Kidney epithelial cell (primary cell): ENCODE results near the gene TRIP4. TPM values are rescaled to one million over a fixed set of nuclear protein-coding genes. Genes with fewer than 3 reads are reported as not detected.
"Not testable (repeated sequence)": the region's sequence is repeated elsewhere in the genome, so short reads cannot be mapped to it uniquely, and the experiment has no call there.

Experiments
- DNase-seq: peaks from one replicate; pipeline ENCODE4 v3.0.0-alpha.2; 2010; ENCODE audit warnings: low read depth
- H3K27me3 ChIP-seq: 2 replicates; pipeline ENCODE4 v1.6.0; 2011; ENCODE audit warnings: low read length; ENCODE audit not compliant: control insufficient read depth, insufficient read depth
- H3K36me3 ChIP-seq: 2 replicates; pipeline ENCODE4 v1.5.1; 2011; ENCODE audit warnings: low read length; ENCODE audit not compliant: control insufficient read depth, insufficient read depth
- H3K4me3 ChIP-seq: 2 replicates; pipeline ENCODE4 v1.5.1; 2011; ENCODE audit warnings: low read depth, mild to moderate bottlenecking, control low read depth, low read length
- CTCF ChIP-seq: IDR thresholded peaks from 2 replicates; pipeline ENCODE4 v1.5.1; 2011; ENCODE audit warnings: mild to moderate bottlenecking, moderate library complexity, low read length, control low read depth, inconsistent platforms; ENCODE audit not compliant: insufficient read depth, poor library complexity, severe bottlenecking
- total RNA-seq: library from RNA; depleted of rRNA; stranded (reverse); fragments of >200 nt; gene quantifications from 2 replicates; pipeline ENCODE4 v1.2.3, GENCODE V29; 2015

TRIP4 gene
- total RNA-seq, 1 donor from 2014 or later: 12.3 TPM

- H3K36me3 ChIP-seq: no peaks in the 10 kb centered on the region
- no peak overlapping the region for H3K4me3 ChIP-seq
- no peak for DNase-seq
- no peak for TF ChIP-seq CTCF
- no peaks in the 10 kb centered on the region for H3K27me3 ChIP-seq
These were observed 14.3 kb upstream of the TRIP4 start for GRCh38 chr15:64373360-64373759.

- H3K4me3 ChIP-seq: peak overlapping the region; percentile 20
- TF ChIP-seq CTCF: no peak
- no peaks in the 10 kb centered on the region for H3K36me3 ChIP-seq
- H3K27me3 ChIP-seq: no peaks in the 10 kb centered on the region
- DNase-seq: no peak
These were observed 8.2 kb upstream of the TRIP4 start for GRCh38 chr15:64379216-64379960.

GRCh38 chr15:64380130-64380870, 7.3 kb upstream of the TRIP4 start:
- not testable (repeated sequence) for DNase-seq, H3K27me3 ChIP-seq, H3K36me3 ChIP-seq
- H3K4me3 ChIP-seq: peak overlapping the region; percentile 65

- peak; percentile 85 for DNase-seq
- no peak for TF ChIP-seq CTCF
- no peaks in the 10 kb centered on the region for H3K36me3 ChIP-seq
- H3K27me3 ChIP-seq: no peaks in the 10 kb centered on the region
- peak within 1 kb of the TSS; percentile 65 for H3K4me3 ChIP-seq
These were observed 6.5 kb upstream of the TRIP4 start, which contains the start of gene PCLAF for GRCh38 chr15:64381000-64381751. Gene PCLAF, minus strand, starts transcription at chr15:64381441. Its CDS starts 70 bp downstream, at chr15:64381371.

GRCh38 chr15:64383760-64384159, 3.9 kb upstream of the TRIP4 start:
- no peak for DNase-seq
- no peaks in the 10 kb centered on the region for H3K27me3 ChIP-seq
- H3K4me3 ChIP-seq: no peak overlapping the region
- no peak for TF ChIP-seq CTCF
- no peaks in the 10 kb centered on the region for H3K36me3 ChIP-seq

GRCh38 chr15:64386291-64386690, 1.3 kb upstream of the TRIP4 start:
- DNase-seq: no peak
- no peaks in the 10 kb centered on the region for H3K36me3 ChIP-seq
- no peaks in the 10 kb centered on the region for H3K27me3 ChIP-seq
- no peak overlapping the region for H3K4me3 ChIP-seq
- no peak for TF ChIP-seq CTCF
